Lower leg skin (tissue), 3 donors: Measurements from ENCODE around the gene TOMM22.

Experiments
- CTCF ChIP-seq, 3 donors: fragments of 450-650 bp; IDR thresholded peaks; one replicate each; pipeline ENCODE4 v1.5.1; 2016; ENCODE audit warnings: antibody characterized with exemption in 3 of 3, mild to moderate bottlenecking in 3 of 3, moderate library complexity in 2 of 3
- POLR2A ChIP-seq, 2 donors: fragments of 450-650 bp; IDR thresholded peaks; one replicate each; pipeline ENCODE4 v1.6.1; 2016 to 2017; ENCODE audit warnings: antibody characterized with exemption in 2 of 2, mild to moderate bottlenecking in 1 of 2, moderate library complexity in 1 of 2

- TF ChIP-seq CTCF (IDR thresholded peaks at IDR 0.05) (no peak), POLR2A (IDR thresholded peaks at IDR 0.05) (no peak)
Measured at GRCh38 chr22:38706101-38706900, 24.5 kb downstream of the TOMM22 start.
